Stimulated activated CD4-positive, alpha-beta T cell treated with anti-CD3 and anti-CD28 coated beads, Interleukin-2, amount 100 ng/mL, for 48 hours (primary cell): Measurements from ENCODE around the gene TFF1.

Experiments
- DNase-seq, 2 donors: peaks; one replicate each; pipeline ENCODE4 v3.0.0-alpha.2; 2020

The TFF1 gene

DNA sequence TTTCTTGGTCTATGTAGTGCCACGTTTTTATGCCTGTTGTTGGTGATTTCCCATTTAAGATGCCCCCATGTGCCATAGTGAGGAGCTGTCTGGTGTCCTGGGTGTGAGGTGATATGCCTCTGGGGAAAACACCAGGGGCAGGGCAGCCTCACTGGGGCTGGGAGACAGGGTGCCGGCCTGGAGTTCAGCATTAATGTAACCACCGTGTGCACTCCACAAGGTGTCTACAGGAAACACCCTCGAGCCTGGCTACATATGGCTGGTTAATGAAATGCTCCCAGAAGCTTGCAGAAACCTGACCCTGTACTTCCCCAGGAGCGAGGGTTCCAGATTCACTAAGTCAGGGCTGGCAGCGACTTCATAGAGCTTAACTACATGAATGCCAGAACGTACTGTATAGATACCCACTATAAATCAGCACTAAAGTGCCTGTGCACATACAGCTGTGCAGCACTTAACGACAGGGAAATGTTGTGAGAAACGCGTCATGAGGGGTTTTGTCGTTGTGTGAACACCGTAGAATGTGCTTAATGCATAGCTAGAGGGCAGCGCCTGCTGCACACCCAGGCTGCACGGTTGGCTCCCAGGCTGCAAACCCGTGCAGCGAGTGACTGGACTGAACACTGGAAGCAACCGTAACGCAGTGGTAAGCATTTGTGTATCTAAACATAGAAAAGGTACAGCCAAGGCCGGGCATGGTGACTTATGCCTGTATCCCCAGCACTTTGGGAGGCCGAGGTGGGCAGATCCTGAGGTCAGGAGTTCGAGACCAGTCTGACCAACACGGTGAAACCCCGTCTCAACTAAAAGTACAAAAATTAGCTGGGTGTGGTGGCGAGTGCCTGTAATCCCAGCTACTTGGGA lies 25.9 kb downstream of the TFF1 start:
- DNase-seq: no peak

DNA sequence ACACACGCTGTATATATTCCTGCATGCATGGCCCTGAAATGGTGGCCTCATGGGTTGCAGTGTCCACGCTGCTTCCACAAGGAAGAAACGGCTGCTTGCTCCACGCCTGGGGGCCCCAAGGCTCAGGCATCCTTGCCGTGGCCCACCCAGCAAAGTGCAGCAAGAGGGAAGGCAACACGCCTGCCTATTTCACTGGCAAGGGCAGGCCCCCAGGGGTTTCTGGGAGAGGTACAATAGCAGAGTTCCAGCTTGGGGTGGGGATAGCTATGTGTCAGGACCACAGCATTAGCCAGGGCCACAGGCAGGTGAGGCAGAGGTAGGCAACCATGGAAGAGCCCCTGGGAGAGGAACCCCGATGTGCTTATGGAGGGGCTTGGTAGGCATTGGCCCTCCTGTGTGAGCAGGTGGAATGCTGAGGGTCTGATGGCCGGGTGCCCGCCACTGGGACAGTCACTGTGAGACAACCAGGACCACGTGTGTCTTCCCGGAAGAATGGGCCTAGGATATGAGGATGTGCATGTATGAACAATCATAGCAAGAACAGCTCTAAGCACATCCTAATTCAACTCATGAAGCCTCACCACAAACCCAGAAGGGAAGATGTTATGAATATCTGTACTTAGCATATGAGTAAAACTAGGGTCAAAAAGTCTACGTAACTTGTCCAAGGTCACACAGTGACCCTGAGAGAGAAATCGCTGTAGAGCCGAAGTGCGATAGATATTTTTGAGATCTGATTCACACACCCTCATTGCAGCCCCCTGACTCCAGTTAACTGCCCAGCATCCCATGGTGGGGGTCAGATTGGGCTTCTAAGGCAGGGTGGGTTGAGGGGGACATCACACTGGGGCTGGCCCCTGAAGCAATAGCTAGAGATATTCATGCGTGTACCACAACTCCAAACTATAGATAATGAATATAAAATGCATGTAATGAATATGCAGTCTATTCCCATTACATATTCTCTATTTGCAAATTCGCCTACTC lies 27.3 kb downstream of the TFF1 start:
- DNase-seq: no peak

DNA sequence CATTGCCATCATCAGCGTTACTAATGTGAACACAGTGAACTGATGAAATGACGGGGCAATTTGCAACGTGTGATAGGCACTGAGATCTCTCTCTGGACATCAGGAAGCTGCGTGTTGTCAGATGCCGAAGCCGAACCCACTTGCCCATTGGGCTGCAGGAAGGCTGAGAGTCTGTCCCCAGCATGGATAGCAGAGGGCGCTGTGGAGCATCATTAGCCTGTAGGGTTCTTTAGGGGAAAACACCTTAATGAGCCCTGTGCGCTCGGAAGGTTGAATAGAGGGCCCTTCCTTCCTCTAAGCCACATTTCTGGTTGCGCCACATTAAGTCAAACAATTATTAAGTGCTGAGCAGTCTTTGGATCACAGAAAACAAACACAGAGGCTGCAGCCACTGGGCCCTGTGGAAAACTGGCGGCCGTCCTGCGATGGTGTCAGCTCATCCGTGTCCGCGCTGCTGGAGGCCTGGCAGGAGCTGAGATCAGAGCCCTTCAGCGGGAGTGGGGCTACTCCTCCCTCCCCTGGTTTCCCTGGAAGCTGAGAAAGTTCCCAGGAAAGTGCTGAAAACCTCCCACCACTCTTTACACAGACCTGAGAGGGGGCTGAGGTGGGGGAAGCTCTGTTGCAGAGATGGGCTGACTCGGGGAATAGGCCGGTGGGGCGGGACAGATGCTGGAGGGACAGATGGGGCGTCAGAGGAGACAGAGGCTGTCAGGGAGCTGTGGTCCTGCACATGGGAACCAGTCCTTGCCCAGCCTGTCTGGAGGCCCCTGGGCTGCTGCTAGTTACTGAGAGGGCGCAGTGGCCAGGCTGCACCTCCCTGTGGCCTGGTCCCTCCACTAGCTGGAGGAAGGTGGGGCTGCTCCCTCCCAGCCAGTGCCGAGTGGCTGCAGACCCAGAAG lies 28.3 kb downstream of the TFF1 start:
- DNase-seq: peak; percentile 79 to 82

DNA sequence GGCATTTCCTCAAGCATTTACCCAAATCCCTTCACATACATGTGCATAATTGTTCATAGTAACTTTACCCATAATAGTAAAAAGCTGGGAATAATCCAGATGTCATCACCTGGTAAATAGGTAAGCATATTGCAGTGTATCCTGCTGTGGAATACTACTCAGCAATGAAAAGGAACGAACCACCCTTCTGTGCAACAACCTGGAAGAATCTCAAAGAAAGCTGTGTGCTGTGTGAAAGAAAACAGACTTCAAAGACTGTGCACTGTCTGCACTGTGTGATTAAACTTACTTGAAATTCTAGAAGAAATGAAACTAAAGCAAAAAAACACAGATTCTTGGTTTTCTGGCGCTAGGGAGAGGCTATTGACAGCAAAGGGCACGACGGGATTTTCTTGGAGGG lies 29.1 kb downstream of the TFF1 start:
- no peak for DNase-seq

DNA sequence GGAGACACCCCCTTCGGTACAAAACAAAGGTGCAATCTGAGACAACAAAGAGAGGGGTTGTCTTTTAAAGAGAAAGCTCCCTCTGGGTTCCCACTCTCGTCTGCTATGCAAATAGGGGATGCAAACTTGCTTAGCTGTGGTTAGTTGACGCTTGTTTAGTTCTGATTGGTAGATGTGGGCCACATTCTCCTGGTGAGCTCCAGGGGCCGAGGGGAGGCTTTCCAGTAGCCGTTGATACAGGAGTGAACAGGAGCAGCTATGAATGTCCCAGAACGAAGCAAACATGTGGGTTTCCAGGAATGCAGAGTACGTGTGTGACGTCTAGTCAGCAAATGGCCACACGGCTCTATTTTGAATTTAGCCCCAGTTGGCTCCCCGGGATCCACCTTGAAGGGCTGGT lies 30.3 kb downstream of the TFF1 start:
- DNase-seq: no peak

DNA sequence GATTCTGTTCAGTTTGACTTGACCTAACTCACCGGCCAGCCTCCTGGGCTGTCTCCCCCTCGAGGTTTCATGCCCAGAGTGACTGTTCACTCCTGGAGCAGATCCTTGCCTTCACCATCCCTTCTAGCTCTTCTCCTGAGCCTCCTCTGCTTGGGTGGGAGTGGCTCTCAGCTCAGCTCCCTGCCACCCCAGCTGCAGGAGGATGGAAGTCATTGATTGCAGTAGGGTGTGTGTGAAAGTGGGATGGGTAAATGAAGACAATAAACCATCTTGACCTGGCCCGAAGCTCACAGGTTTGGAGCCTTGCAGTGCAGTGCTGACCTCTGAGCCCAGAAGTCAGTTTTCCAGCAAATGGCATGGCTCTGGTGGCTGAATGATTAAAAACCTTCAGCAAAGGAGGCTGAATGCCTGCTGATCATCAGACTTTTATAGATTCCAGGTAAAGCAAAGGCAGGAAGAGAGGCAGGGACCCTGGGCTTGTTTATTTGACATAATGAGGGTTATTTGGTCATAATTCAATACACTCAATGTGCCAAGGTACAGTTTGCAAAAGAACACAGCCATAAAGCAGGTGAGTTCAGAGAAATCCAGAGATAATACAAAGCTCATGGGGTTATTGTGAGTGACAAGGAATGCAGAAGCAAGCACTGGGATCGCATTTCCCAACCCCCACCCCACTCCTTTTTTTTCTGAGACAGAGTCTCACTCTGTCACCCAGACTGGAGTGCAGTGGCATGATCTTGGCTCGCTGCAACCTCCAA lies 33.6 kb downstream of the TFF1 start:
- no peak for DNase-seq

DNA sequence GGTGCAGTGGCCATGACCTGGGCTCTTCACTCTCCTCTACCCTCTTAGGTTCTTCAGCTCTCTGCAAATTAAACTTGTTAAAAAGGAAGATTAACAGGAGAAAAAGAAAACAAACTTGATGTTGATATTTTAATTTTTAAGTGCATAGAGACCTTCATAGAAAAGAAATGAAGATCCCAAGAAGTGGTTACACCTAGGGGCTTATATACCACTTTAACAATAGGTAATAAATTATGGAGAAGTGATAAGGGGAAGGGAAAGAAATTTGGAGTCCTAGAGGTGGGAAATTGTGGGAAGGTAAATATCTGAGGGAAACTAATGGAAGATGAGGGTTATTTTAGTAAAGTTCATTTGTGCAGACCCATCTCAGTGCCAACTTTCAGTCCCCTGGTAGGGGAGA lies 34.7 kb downstream of the TFF1 start:
- DNase-seq: no peak

DNA sequence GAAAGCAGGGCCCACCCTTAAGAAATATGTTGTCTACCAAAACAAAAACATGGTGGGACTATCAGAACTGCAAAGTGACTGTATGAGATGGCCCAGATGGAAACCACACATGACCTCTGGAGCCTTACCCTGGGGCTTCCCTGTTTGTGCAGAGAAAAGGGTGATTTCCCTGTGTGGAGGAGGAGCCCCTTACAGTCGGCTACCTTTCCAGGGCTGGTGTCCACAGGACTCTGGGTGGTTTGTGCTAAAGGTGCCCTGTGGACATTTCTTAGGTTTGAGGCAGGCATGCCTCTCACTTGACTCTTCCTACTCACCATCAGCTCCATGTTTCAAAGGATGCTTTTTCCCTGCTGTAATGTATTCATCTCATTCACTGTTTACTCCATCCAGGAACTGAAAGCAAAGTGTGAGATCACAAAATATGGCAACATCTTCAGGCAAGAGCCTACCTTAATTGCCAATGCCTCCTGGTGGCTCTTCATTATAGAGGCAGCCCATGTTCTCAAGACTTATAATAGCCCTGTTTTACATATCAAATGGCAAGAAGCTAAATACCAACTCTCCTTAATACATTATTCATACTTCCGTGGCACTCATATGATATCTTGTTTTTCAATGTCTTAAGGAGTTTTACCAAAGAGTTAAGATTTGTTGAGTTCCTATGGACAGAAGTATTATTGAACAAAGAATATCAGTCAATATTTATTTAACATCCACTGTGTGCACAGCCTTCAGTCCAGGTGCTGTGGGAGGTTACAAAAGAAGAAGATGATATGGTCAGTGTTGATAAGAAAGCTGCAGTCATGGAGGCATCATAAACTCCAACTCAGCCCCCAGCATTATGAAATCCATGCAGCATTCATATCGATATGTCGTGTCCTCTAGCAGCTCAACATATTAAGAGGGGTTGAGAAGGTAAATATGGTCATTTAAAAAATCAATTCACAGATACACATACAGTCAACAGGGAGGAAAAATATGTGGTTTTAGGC lies 35.7 kb downstream of the TFF1 start:
- DNase-seq: no peak

DNA sequence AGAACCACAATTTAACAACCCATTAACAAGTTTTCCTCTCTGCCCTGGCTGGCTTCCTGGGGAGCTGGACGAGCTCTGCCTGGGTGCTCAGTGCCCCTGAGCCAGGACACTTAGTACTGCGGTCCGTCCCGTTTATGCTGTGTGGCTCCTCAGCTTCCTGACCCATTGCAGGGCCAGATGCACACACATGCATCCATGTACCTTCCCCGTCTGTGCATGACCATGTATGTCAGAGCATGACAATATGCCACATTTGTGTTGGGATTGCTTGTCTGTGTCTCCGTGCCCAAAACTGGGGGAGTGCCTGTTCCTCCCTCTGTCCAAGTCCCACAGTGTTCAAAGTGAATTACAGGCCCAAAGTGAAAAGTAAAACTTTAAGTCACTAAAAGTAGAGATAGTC lies 41.4 kb downstream of the TFF1 start:
- DNase-seq: no peak

DNA sequence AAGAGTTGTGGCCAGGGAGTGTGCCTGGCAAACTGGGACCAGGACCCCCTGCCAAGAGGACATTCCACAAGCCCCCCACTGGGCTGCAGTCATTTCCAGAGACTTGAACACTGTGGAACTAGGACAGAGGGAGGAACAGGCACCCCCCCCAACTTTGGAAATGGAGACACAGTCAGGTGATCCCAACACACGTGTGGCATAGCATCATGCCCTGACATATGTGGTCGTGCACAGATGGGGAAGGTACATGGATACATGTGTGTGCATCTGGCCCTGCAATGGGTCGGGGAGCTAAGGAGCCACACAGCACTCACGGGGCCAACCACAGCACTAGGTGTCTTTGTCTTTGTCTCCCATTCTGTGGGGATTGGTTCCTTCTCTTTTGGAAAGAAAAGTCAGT lies 44.5 kb downstream of the TFF1 start:
- DNase-seq: no peak

DNA sequence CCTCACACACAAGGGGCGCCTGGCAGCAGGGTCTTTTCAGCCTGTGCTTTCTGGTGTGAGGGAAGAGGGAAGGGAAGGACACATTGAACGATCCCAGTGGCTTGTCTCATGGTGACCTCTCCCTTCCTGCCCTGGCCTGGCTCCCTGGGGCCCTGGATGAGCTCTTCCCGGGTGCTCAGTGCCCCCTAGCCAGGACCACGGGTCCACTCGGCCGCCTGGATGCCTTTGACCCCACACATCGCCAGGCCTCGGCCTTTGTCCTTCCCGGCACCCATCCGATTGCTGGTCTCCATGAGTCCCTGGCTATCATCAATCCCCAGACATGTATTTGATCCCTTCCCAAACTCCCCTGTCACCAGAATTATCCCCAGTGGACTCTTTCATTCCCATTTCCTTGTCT lies 45.1 kb downstream of the TFF1 start:
- DNase-seq: no peak

DNA sequence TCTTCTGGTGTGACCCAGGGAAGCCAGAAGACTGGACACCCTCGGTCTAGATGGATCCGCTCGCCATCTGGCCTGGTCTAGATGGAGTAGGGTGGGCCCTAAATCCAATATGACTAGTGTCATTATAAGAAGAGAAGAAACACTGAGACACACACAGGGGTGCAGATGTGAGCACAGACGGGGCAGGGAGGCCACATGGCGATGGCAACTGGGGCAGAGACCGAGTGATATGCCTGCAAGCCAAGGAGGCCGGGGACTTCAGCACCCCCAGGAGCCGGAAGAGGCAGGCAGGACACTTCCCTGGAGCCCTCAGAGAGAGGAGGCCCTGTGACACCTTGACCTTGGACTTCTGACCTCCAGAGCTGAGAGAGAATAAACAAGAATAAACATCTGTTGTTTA lies 45.5 kb downstream of the TFF1 start:
- DNase-seq: no peak

DNA sequence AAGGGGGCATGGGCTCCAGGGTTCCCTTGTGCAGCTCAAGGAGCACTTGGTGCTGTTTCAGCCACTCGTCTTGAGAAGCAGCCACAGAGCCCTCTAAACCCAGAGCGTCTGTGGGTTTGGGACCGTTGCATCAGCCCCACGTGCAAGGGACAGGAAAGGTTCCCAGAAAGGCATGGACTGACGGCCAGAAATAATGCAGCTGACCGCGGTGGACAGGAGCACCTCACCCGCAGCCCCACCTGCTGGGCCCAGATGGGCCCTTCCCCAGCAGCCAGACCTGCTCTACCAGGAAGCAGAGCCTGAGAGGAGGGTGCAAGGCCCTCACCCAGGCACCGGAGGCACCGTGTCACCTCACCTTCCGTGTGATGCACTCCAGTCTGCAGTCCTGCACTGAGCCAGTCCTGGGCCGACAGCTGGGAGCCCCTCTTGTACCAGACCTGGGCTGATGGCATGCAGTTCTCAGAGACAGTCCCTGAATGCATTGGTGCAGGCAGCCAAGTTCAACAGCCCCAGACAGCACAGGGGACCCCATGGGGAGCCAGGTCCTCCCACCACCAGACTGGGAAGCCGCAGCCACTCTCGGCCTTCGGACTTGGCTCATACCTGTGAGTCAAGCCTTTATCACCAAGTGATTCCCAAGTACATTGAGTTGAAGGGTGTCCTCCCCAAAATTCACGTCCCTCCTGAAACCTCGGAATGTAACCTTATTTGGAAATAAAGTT lies 46.3 kb downstream of the TFF1 start:
- DNase-seq: no peak

DNA sequence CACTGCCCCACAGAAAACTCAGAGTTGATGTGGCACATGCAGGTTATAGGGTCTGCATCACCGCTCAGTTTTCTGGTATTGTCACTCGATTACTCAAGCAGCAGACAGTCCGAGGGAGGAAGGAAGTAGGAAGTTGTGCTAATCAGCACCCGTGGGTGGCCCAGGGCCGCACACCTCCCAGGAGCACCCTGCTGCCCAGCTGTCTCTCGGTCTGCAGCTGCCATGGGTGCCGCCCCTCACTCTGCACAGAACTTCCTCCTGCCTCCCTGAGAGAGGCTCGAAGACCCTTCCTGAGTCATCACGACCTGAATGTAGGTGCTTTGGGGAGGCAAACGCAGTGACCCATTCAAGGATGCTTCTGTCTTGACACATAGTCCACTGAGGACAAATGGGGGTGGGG lies 47.0 kb downstream of the TFF1 start:
- no peak for DNase-seq

DNA sequence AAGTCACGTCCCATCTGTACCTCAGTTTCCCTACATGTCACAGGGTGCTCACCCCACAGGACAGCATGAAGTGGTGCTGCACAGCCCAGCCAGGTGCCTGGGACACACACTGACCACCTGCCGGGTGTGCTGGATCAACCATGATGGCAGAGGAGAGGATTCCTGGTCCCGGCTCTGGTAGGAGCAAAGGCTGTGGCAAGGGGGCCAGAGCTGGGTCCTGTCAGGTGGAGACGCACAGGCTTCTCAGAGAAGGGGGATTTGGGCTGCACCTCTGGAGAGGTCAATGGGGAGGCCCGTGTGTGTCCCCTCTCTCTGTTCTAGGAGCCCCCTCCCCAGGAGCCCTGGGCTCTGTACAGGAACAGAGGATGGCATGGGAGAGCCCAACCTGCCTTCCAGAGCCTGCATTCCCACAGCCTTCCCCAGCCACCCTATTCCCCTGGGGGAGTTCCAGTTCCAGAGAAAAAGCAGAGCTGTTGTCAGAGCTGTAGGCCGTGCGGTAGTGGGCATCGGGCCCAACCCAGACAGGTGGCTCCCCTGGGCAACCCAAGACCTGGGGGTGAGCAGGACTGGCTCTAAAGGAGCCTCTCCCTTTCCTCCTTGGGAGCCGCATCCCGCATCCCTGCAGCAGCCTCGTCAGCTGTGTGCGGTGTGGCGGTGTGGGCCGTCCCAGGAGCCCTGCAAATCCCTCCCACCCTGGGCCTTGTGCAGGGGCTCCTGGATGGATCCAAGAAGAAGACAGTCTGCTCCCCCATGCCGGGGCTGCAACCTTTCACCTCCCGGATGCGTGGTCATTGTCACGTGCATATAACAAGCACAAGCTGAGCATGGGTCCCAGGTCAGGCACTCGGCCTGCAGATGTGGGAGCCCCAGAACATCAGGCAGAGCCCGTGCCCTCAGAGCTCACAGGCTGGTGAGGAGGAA lies 48.2 kb downstream of the TFF1 start:
- no peak for DNase-seq

DNA sequence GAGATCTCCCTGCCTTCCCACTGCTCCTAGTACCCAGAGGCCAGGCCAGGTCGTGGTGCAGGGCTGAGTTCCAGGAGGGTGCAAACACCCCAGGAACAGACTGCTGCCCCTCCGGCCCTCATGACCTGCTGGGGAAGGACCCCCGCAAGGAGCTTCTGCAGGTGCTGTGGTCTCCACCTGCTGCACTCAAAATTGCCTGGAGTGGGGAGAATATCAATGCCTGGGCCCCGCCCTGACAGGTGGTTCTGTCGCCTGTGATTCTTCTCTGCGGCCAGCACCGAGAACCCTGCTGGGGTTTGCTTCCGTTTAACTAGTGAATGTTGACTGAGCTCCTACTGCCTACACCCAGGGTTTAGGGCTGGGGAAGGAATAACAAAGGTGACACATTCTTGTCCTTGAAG lies 49.0 kb downstream of the TFF1 start:
- no peak for DNase-seq

DNA sequence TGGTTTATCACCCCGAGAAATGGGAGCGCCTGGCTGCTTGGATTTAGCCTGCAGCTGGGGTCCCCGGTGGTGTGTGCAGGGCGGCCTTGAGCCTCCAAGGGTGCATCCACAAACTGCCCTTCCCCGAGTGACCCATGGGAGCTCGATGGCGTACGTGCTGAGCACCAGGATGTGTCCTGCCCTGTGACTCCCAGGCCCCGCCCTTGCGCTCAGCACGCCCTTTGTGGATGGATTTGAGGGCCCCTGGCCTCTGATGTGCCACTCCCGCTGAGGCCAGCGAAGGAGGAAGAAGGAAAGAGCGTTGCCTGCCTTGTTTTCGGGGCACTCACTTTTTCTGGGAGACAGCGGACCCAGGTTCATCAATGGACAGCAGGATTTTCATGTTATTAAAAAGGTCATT lies 49.4 kb downstream of the TFF1 start:
- no peak for DNase-seq

DNA sequence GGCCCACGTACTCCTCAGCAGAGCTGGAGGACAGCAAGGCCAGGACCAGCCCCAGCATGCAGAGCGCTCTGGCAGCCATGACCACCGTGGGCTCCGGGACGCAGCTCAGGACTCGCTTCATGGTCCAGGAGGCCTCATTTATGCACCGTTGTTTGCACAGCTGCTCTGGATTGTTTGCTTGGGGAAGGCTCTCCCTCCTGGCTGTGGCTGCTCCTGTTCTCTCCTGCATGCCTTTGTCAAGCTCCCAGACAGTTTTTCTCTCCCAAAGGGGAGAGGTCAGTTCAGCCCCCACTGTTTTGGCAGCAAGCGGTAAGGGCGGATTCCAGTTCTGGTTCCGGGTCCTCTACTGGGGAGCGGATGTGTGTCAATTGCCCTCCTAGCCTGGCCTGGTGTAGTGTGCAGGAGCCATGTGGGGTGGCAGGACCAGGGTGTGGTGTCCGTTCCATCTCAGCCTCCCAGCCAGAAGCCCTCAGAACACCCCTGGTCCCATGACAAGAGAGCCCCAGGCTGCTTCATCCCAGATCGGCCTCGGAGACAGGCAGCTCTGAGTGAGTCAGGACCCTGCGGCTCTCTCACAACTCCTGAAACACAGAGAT lies 50.9 kb downstream of the TFF1 start, which contains the start of gene TFF3:
TSS of gene TFF3 (minus strand) at position 114 of the 596 bp plus-strand sequence. CDS start at position 79, 35 bp downstream.
- DNase-seq: no peak
